H9 (cell line): ENCODE data around the gene CYP4V2. TPM values are rescaled to one million over a fixed set of nuclear protein-coding genes. Genes with fewer than 3 reads are reported as not detected.

Experiments used
- DNase-seq: peaks from one replicate; pipeline ENCODE4 v3.0.0-alpha.2; 2017
- H2AFZ ChIP-seq: one replicate; pipeline ENCODE4 v1.6.1; 2013; ENCODE audit warnings: mild to moderate bottlenecking, low read length, control low read depth, moderate library complexity
- H2AK5ac ChIP-seq: 2 replicates; pipeline ENCODE4 v1.6.1; 2013; ENCODE audit warnings: low read length, control low read depth, mixed read lengths; ENCODE audit not compliant: insufficient read length
- H2BK120ac ChIP-seq: one replicate; pipeline ENCODE4 v1.6.1; 2013; ENCODE audit warnings: low read depth, mild to moderate bottlenecking, low read length, control low read depth, inconsistent platforms; ENCODE audit not compliant: poor library complexity, severe bottlenecking
- H2BK12ac ChIP-seq: 2 replicates; pipeline ENCODE4 v1.6.1; 2013; ENCODE audit warnings: low read length, control low read depth, mixed read lengths, low read depth; ENCODE audit not compliant: insufficient read length
- H2BK15ac ChIP-seq: 2 replicates; pipeline ENCODE4 v1.6.1; 2013; ENCODE audit warnings: low read depth, low read length, control low read depth
- H2BK20ac ChIP-seq: one replicate; pipeline ENCODE4 v1.6.1; 2013; ENCODE audit warnings: low read depth, mild to moderate bottlenecking, low read length, control low read depth, inconsistent platforms; ENCODE audit not compliant: poor library complexity, severe bottlenecking
- H2BK5ac ChIP-seq: 2 replicates; pipeline ENCODE4 v1.6.1; 2013; ENCODE audit warnings: low read length, control low read depth, mixed read lengths; ENCODE audit not compliant: insufficient read length
- H3K14ac ChIP-seq: 2 replicates; pipeline ENCODE4 v1.6.1; 2013; ENCODE audit warnings: low read length, control low read depth; ENCODE audit not compliant: insufficient read depth
- H3K18ac ChIP-seq: 2 replicates; pipeline ENCODE4 v1.6.1; 2013; ENCODE audit warnings: low read depth, mild to moderate bottlenecking, mixed read lengths, low read length, control low read depth; ENCODE audit not compliant: insufficient read length
- H3K23ac ChIP-seq: 2 replicates; pipeline ENCODE4 v1.6.1; 2013; ENCODE audit warnings: low read length, control low read depth, mixed read lengths, low read depth; ENCODE audit not compliant: insufficient read length
- H3K23me2 ChIP-seq: 2 replicates; pipeline ENCODE4 v1.6.1; 2013; ENCODE audit warnings: low read depth, mild to moderate bottlenecking, mixed read lengths, low read length, control low read depth; ENCODE audit not compliant: insufficient read length, poor library complexity, severe bottlenecking
- H3K27ac ChIP-seq: 2 replicates; pipeline ENCODE4 v1.5.1; 2013; ENCODE audit warnings: low read length, control low read depth, mixed read lengths, low read depth; ENCODE audit not compliant: insufficient read length
- H3K27me3 ChIP-seq: 2 replicates; pipeline ENCODE4 v1.6.1; 2013; ENCODE audit warnings: low read length, control low read depth, inconsistent platforms; ENCODE audit not compliant: insufficient read depth
- H3K4ac ChIP-seq: 2 replicates; pipeline ENCODE4 v1.6.1; 2013; ENCODE audit warnings: low read depth, mild to moderate bottlenecking, control low read depth, inconsistent platforms, low read length, moderate library complexity
- H3K4me1 ChIP-seq: 2 replicates; pipeline ENCODE4 v1.6.1; 2013; ENCODE audit warnings: low read length, control low read depth, inconsistent platforms; ENCODE audit not compliant: insufficient read depth
- H3K4me2 ChIP-seq: 2 replicates; pipeline ENCODE4 v1.6.1; 2013; ENCODE audit warnings: low read length, control low read depth, mixed read lengths; ENCODE audit not compliant: insufficient read length, insufficient read depth
- H3K56ac ChIP-seq: 2 replicates; pipeline ENCODE4 v1.6.1; 2013; ENCODE audit warnings: low read depth, mild to moderate bottlenecking, mixed read lengths, low read length, control low read depth; ENCODE audit not compliant: insufficient read length
- H3K79me1 ChIP-seq: 2 replicates; pipeline ENCODE4 v1.6.1; 2013; ENCODE audit warnings: low read depth, mild to moderate bottlenecking, moderate library complexity, low read length, control low read depth, inconsistent platforms; ENCODE audit not compliant: insufficient read depth, poor library complexity, severe bottlenecking
- H3K79me2 ChIP-seq: 2 replicates; pipeline ENCODE4 v1.6.1; 2013; ENCODE audit warnings: low read length, control low read depth, inconsistent platforms; ENCODE audit not compliant: insufficient read depth
- H3K9ac ChIP-seq: 2 replicates; pipeline ENCODE4 v1.6.1; 2013; ENCODE audit warnings: low read length, control low read depth, mixed read lengths; ENCODE audit not compliant: insufficient read length; ENCODE audit errors: extremely low read depth
- H3K9me3 ChIP-seq: one replicate; pipeline ENCODE4 v1.6.1; 2013; ENCODE audit warnings: low read depth, low read length, inconsistent platforms; ENCODE audit not compliant: control insufficient read depth
- H3T11ph ChIP-seq: one replicate; pipeline ENCODE4 v1.6.1; 2013; ENCODE audit warnings: mild to moderate bottlenecking, low read length, control low read depth, inconsistent platforms
- H4K20me1 ChIP-seq: one replicate; pipeline ENCODE4 v1.6.1; 2013; ENCODE audit not compliant: control insufficient read depth, insufficient read length, insufficient read depth
- H4K5ac ChIP-seq: 2 replicates; pipeline ENCODE4 v1.6.1; 2013; ENCODE audit warnings: low read depth, mild to moderate bottlenecking, mixed read lengths, low read length, control low read depth; ENCODE audit not compliant: insufficient read length
- H4K8ac ChIP-seq: replicated peaks from 2 replicates; pipeline ENCODE4 v1.6.1; 2013; ENCODE audit warnings: low read length, control low read depth, mixed read lengths, low read depth; ENCODE audit not compliant: insufficient read length
- H4K91ac ChIP-seq: 2 replicates; pipeline ENCODE4 v1.6.1; 2013; ENCODE audit warnings: low read depth, mild to moderate bottlenecking, moderate library complexity, mixed read lengths, low read length, control low read depth; ENCODE audit not compliant: insufficient read length
- H3K27ac Mint-ChIP-seq, 3 experiments: 2 replicates in 2 of 3; 3 replicates in 1 of 3; pipeline ENCODE4 v1.8.0; 2020 to 2021; ENCODE audit warnings: mixed read lengths in 3 of 3, mild to moderate bottlenecking in 1 of 3, moderate library complexity in 1 of 3
- H3K27me3 Mint-ChIP-seq: 2 replicates; pipeline ENCODE4 v1.8.0; 2021; ENCODE audit warnings: low read depth, mild to moderate bottlenecking, moderate library complexity, mixed read lengths
- H3K36me3 Mint-ChIP-seq, 3 experiments: 2 replicates in 2 of 3; 3 replicates in 1 of 3; pipeline ENCODE4 v1.8.0; 2020 to 2021; ENCODE audit warnings: low read depth in 3 of 3, mixed read lengths in 3 of 3; ENCODE audit not compliant: insufficient read depth in 1 of 3
- H3K4me1 Mint-ChIP-seq, 2 experiments: 2 replicates each; pipeline ENCODE4 v1.8.0; 2020; ENCODE audit warnings: mixed read lengths in 2 of 2
- H3K4me3 Mint-ChIP-seq, 2 experiments: 2 replicates in 1 of 2; 3 replicates in 1 of 2; pipeline ENCODE4 v1.8.0; 2020 to 2021; ENCODE audit warnings: mild to moderate bottlenecking in 2 of 2, mixed read lengths in 2 of 2, moderate library complexity in 1 of 2
- H3K9me3 Mint-ChIP-seq, 2 experiments: 2 replicates in 1 of 2; 3 replicates in 1 of 2; pipeline ENCODE4 v1.8.0; 2020; ENCODE audit warnings: mild to moderate bottlenecking in 2 of 2, mixed read lengths in 2 of 2, moderate library complexity in 1 of 2
- CTCF ChIP-seq: fragments of 200-600 bp; sonication (generic); conservative IDR thresholded peaks from 3 replicates; pipeline ENCODE4 v1.8.0; 2021; ENCODE audit warnings: antibody characterized with exemption, mild to moderate bottlenecking
- WGBS: extraction: QIAGEN DNeasy Blood & Tissue Kit; methylation state at CpG from one replicate; pipeline ENCODE4 v1.1.7; 2013; ENCODE audit warnings: missing lambda C conversion rate, low lambda C conversion rate, mixed read lengths; ENCODE audit not compliant: insufficient read length; ENCODE audit errors: extremely low coverage; 5-methylcytosine and 5-hydroxymethylcytosine counted together
- total RNA-seq: library from RNA; stranded (reverse); gene quantifications from 2 replicates; pipeline ENCODE4 v1.2.1, GENCODE V29; 2021

The CYP4V2 gene
- total RNA-seq, 1 experiment from 2014 or later, result 1.0 TPM

GRCh38 chr4:186158021-186158813 is 33.1 kb upstream of the CYP4V2 start:
- DNase-seq, result no peak
- TF ChIP-seq CTCF, result no peak
- H4K8ac ChIP-seq, result no peak overlapping the region
- H3K23ac ChIP-seq, result no peak overlapping the region
- H3K9me3 Mint-ChIP-seq, result no peaks in the 10 kb centered on the region
- 0 out of 2 replicates have a peak, but pooled peaks cover 2% of the 10 kb centered on the region for H3K4me1 ChIP-seq
- no peak overlapping the region for H3K27ac Mint-ChIP-seq
- H3K18ac ChIP-seq, result no peak overlapping the region
- H3K36me3 Mint-ChIP-seq, result peaks cover 7 to 32% (median 13%) of the 10 kb centered on the region in 3 experiments; a peak in 6 of 7 replicates
- no peak overlapping the region for H3K56ac ChIP-seq
- no CpG with 5 or more reads among the region's 17 CpGs for WGBS
- H3K9ac ChIP-seq, result no peak overlapping the region
- no peaks in the 10 kb centered on the region for H3K27me3 ChIP-seq
- no peak overlapping the region for H2BK5ac ChIP-seq
- H3K79me2 ChIP-seq, result no peaks in the 10 kb centered on the region
- H2BK12ac ChIP-seq, result no peak overlapping the region
- no peak overlapping the region for H3K4me2 ChIP-seq
- H4K20me1 ChIP-seq, result no peaks in the 10 kb centered on the region
- H3K9me3 ChIP-seq, result no peaks in the 10 kb centered on the region
- H2AFZ ChIP-seq, result no peak overlapping the region
- H3K27ac ChIP-seq, result no peak overlapping the region
- H3K14ac ChIP-seq, result no peak overlapping the region
- no peak overlapping the region for H2BK120ac ChIP-seq
- H3K4me3 Mint-ChIP-seq, result no peak overlapping the region
- H2AK5ac ChIP-seq, result no peak overlapping the region
- H3K79me1 ChIP-seq, result no peaks in the 10 kb centered on the region
- no peak overlapping the region for H4K5ac ChIP-seq
- peaks cover 8 to 9% of the 10 kb centered on the region in 2 experiments for H3K4me1 Mint-ChIP-seq
- H2BK20ac ChIP-seq, result no peak overlapping the region
- peaks cover 3% of the 10 kb centered on the region for H3K23me2 ChIP-seq
- H3K4ac ChIP-seq, result no peak overlapping the region
- H4K91ac ChIP-seq, result no peak overlapping the region
- no peaks in the 10 kb centered on the region for H3K27me3 Mint-ChIP-seq
- H3T11ph ChIP-seq, result no peak overlapping the region
- no peak overlapping the region for H2BK15ac ChIP-seq
